GM18511 (cell line): ENCODE results near the gene MOK.

Experiments
- ATAC-seq: cut with Tn5 transposase; IDR thresholded peaks from one replicate; pipeline ENCODE4 v1.9.1; 2021; ENCODE audit warnings: mild to moderate bottlenecking, moderate library complexity; ENCODE audit not compliant: unreplicated experiment

Gene MOK

DNA sequence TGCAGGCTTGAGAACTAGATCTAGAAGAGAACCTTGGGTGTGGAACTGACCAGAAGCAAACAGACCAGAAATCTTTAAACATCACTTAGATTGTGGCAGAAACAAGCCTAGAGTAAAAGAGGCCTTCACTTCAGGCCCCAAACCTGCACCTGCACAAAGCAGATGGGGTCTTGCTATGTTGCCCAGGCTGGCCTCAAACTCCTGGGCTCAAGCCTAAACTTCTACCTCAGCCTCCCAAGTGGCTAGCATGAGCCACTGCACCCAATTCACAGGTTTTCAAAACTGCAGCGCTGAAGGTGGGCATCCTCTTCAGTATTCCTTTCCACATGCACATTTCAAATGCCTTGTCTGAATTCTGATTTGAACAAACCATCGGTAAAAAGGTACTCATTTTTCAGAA lies 19.9 kb downstream of the MOK start:
- no peak for ATAC-seq

DNA sequence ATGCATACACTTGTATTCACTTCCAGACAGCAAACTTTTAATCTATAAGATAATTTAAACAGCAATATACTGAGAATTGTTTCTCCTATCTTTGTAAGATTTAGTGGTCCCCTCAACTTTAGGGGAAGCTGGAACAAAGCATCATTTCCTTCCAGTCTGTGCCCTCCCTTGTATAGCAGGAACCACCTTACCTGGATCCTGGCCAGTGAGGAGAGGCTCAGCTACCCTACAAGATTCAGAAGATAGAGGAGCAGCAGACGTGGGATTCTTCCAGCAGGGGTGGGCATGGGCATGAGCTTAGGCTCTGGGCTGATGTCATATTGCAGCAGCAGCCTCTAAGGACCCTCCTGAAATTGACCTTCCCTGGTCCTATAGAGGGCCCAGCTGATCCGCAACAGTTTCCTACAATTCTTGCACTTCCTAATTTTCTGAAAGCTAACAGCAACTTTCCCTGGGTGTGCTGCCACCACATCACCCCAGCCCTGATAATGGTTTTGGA lies 21.3 kb downstream of the MOK start:
- ATAC-seq = no peak

DNA sequence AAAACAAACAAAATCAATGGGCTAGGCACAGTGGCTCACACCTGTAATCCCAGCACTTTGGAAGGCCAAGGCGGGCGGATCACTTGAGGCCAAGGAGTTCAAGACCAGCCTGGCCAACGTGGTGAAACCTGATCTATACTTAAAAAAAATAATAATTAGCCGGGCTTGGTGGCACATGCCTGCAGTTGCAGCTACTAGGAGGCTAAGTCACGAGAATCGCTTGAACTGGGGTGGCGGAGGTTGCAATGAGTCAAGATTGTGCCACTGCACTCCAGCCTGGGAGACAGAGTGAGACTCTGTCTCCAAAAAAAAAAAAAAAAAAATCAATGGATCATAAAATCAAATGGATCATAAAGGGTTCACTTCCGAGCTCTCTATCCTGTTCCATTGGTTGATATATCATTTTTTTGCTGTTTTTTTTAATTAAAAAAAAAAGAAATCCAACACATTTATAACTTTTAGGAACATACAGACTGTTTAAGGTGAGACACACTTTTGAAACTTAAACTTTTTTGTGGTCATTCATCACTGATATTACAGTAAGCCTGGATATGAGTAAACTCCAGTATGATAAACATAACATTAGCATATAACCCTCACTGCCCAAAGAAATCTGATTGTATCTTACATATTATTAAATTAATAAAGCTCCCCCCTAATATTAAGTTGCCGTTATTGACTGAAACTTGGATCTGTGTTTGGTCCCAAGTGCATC lies 22.1 kb downstream of the MOK start:
- ATAC-seq = no peak

DNA sequence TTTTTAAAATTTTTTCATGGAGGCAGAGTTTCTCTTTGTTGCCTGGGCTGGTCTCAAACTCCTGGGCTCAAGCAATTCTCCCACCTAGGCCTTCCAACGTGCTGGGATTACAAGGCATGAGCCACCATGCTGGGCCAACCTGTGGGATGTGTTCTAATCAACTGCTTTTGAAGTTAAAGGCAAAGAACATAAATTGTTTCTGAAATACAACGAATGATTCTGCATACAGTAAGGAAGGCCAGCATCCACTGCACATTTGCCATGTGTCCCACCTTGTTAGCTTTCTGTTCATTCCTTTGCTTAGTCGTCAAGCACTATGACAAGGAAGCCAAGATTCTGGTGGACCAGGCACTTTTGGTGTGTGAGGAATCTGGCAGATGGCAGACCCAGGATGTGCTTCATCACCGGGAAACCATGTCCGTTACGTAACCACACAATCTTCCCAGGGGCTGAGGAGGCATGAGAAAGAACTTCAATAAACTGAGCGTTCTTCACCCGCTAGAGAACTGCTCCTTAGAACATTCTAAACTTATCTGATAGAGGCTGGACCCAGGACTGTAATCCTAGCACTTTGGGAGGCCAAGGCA lies 24.5 kb downstream of the MOK start:
- ATAC-seq = no peak

DNA sequence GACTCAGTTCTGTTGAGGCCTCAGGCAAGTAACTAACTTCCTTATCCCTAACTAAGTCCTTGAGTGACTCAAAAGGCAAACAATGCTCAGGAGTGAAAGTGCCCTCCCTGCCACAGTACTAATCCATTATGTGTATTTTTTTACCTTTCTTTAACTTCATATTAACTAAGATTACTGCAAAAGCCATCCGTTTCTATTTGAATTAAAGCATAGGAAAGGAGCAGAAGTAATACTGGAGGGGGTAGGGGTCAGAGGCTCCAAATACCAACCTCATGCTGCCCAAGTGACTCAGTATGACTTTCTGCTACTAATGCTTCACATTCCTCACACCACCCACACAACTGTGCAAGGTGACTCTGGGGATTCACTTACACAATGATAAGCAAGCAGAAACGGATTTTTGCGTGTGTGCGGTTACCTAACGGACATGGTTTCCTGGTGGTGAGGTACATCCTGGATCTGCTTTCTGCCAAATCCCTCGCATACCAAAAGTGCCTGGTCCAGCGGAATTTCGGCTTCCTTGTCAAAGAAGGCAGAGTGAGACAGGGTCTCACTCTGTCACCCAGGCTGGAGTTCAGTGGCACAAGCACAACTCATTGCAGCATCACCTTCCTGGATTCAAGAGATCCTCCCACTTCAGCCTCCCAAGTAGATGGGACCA lies 25.1 kb downstream of the MOK start:
- ATAC-seq = no peak

DNA sequence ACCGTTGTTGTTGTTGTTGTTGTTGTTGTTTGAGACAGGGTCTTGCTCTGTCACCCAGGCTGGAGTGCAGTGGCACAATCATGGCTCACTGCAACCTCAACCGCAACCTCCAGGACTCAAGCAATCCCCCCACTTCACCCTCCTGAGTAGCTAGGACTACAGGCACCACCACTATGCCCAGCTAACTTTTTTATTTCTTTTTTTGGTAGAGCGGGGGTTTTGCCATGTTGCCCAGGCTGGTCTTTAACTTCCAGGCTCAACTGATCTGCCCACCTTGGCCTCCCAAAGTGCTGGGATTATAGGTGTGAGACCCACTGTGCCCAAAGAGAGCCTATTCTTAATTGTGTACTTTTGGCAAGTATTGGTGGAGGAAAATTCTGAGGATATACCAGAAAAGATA lies 25.7 kb downstream of the MOK start:
- no peak for ATAC-seq

DNA sequence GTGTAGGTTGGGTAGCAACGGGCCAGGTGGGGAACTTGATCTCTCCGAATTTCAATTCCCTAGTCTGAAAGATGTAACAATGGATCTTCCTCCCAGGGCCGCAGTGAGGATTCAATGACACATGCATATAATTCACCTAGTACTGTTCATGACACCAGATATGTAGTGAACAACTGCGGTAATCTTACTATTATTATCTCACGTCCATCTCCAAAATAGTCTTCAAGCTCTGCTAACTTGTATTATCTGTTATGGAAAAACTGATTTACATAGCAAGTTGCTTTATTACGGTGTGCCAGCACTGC lies 26.4 kb downstream of the MOK start:
- ATAC-seq = no peak

DNA sequence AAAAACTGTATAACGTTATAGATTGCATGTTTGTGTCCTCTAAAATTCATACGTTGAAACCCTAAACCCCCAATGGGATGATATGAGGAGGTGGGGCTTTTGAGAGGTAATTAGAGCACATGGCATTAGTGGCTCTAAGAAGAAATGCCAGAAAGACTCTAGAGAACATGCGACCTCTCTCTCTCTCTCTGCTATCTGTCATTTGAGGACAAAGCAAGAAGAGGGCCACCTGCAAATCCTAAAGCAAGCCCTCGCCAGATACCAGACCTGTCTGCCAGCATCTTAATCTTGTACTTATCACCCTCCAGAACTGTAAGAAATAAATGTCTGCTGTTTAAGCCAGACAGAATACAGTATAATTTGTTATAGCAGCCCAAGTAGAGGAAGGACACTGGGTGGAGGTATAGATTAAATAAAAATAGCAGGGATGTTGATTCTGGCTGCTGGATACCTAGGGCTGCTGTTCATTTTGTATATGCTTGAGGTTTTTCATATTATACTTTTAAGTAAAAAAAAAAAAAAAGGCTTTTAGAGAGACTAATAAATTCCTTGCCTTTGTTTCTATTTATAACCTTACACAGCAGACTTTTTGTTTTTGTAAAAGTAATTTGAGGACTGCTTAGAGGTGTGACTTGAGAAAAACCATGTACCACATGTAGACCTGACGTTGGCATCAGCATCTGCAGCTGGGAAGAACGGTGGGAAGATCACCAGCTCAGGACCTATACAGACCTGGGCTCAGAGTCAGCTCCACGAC lies 26.9 kb downstream of the MOK start:
- ATAC-seq = no peak

DNA sequence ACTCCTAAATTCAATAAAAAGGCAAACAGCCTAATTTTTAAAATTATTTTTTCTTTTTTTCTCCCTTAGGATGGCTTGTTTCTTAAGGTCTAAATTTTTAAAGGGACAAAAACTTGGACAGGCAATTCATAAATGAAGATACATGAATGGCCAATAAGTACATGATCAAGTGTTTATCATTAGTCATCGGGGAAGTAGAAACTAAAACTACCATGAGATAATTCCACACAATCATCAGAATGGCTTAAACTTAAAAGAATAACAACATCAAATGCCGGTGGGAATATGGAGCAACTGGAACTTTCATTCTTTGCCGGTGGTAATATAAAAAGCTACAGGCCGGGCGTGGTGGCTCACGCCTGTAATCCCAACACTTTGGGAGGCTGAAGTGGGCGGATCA lies 29.1 kb downstream of the MOK start:
- ATAC-seq = no peak

DNA sequence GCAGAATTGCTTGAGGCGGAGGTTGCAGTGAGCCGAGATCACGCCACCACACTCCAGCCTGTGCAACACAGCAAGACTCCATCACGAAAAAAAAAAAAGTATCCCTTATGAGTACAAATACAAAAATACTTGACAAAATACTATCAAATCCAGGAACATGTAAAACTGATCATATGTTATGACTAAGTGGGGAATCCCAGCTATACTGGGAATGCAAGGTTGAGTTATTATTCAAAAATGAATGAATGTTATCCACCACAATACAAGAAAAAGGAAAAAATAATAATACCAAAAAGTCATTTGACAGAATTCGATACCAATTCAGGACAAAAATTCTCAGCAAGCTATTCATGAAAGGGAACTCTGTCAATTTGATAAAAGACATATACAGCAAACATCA lies 32.6 kb downstream of the MOK start:
- ATAC-seq = no peak

DNA sequence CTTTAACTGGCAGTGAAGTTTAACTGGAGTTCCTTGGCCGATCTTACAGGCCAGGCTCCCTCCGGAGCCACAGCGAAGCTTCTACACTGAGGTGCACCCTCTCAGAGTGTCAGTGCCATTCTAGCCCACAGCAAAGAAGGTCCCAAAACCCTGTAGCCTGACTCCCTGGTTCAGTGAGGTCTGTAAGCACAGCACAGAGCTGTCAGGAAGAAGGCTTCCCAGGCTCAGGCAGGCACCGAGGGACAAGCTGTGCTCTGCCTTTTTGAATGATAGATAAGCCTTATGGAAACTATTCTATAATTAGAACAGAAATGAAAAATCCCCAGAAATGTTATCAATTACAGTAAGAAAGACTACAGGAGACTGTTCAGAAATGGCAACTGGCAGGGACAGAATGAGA lies 40.2 kb downstream of the MOK start:
- ATAC-seq = no peak

DNA sequence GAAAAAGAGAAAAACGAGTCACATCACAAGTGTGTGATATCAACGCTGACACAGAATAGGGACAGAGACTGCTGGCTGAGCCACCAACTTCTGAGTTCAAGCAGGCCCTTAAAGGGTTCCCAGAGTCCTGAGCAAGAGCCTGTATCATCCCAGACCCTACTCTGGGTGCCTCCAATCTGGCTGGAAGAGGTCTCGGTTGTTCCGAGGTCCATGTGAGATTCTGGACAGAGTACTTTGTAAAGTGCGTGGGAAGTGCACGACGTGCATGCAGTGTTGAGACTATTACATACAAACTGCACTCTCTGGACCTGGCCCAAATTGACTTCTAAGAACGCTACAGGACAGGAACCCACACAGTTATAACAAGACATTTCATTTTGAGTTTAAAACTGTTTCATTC lies 40.6 kb downstream of the MOK start:
- no peak for ATAC-seq

DNA sequence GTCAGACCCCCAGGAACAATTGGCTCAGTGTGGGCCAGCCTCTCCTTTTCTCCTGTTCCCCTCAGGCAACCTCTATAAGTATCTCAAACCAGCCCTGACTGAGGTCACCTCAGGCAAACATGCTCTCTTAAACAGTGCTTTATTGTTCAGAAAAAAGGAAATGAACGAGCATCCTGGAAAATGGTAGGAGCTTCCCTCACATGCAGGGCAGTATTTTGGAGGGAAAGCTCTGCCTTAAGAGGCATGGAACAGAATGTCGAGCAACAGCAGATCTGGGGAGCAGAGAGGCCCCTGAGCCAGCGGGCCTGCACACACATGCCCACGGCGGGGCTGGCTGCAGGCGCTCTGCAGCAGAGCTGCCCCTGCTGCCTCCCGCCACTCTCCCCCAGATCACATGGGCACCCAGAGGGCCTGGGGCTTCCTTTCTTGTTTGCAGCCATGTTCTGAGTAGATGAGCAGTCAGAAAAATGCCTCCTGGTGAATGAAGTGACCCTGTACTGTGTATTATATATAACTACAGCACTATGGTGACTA lies 42.0 kb downstream of the MOK start:
- ATAC-seq = no peak

DNA sequence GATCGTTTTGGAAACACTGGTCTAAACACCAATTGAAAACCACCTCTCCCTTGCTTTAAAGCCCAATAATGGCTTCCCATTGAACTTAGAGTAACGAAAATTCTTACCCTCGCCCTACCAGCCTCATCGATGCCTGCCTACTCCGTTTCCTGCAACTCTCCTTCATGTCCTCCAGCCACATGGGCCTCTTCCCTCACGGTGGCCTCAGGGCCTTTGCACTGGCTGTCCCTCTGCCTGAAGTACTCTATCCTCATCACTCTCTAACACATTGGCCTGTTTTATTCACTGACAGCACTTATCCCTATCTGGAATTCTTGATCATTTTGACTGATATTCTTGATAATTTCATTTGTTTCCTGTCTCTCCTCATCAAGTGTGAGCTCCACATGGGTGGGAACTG lies 46.8 kb downstream of the MOK start:
- ATAC-seq = no peak

DNA sequence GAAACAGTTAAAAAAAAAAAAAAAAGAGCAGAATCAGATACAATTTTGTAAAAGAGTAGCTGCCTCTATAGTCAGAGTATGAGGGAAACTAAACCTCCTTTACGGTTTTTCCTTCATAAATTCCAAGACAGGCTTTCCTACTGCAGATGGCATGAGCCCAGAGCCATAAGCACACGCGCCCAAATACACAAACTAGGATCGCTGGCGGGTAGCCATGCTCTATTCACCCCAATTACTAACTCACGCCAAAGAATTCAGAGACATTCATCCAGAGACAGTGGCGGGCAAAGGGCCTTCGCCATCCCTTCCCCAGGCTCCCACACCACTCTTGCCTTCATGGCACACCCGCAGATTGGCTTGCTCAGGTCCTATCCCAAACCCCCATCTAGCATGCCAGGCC lies 48.2 kb downstream of the MOK start:
- ATAC-seq = no peak

DNA sequence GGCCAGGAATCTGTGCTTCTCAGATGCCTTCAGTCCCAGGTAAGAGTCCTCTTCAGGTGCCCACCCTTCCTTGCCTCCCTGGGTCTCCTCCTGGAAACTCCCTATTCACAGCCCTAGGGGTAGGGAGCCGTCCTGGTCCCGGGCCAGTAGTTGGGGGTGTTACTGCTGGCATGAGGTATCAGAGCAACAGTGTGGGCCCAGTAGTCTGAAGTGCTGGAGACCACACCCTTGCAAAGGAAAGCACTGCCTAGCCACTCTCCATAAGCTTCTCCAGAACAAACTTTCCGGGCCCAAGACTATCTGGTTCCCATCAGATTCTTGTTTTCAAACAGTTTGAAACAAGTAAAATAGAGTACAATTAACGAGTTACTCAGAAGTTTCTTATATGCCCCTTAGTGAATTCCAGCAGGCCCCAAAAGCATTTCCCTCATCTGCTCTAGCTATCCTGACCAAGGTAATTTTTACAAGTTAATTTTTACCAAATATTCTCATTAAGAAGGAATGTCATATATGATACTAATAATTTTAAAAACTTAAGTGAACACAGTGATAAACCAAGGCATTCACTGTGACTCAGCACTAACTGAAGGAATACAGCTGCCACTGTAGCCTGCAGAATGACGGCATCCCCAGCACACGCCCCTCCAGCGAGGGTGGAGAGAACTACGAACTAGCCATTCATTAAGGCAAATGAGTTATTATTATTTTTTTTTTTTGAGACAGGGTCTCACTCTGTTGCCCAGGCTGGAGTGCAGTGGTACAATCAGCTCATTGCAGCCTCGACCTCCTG lies 49.4 kb downstream of the MOK start:
- ATAC-seq = no peak

DNA sequence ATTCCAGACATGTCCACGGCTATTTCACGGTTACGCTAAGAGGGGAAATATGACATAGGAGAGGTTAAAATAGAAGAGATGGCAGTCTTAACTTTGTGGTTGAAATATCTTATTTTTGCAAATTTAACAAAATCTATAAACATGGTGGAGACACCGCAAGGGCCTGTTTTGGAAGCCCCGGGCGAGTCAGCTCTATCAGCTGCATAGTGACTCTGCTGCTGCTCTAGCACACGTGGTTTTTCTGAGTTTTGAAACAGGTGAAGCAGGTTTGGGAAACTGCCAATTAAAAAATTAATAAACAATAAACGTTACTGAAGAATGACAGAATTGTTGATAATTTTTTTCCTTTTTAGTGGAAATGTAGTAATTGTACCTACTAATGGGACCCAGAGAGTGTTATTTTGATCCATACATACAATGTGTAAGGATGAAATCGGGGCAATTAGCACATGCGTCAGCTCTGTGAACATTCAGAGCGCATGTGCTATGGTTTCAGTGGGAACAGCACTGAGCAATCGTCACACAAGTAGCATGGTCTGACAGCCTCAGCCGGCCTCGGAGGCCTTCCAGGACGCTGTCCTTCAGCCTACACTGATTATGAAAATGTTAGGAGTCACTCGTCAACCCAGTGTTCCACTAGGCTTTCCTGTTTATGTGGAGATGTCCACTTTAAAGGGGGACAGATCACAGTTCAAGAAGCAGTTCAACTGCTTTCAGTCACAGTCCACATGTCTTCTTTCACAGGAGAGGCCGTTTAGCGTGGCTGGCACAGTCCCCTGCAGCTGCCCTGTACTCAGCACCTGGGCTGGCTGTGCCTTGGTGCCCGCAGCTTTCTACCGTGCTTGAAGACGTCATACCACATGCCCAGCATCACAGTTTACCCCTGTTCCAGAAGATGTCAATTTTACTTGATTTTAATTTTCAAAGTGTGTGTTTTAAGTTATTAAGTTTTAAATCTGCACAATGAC lies 51.8 kb downstream of the MOK start:
- ATAC-seq = no peak

DNA sequence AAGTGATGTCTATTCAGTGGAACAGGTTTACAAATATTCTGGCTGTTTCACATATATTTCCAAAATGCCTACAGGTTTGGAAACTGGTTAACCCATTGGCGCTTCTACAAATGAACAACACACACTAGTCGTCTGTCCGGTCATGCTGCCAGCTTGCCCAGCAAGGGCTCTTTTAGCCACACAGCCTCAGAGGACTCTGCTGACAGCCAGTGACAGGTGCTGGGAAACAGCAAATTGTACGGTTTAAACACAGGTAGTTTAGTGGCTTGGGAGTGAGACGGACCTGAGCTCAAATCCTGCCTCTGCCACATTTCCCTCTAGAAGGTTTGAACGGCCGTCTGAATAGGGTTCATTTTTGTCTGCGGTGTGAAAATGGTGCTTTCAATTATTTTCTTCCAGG lies 53.8 kb downstream of the MOK start:
- no peak for ATAC-seq

DNA sequence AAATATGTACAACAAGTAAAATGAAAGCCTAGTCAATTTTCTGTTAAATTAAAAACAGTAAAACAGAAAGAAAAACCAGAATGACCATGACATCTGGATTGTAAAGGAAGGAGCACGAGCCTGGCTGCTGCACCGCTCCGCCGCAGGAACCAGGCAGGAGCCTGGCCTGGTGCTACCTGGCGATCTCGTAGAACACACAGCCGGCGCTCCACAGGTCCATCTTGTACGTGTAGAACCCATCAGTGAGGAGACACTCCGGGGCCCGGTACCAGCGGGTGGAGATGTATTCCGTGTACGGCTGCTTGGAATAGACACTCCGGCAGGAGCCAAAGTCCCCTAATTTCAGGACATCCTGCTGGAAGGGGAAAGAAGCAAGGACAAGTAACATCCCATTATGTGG lies 54.3 kb downstream of the MOK start:
- no peak for ATAC-seq

DNA sequence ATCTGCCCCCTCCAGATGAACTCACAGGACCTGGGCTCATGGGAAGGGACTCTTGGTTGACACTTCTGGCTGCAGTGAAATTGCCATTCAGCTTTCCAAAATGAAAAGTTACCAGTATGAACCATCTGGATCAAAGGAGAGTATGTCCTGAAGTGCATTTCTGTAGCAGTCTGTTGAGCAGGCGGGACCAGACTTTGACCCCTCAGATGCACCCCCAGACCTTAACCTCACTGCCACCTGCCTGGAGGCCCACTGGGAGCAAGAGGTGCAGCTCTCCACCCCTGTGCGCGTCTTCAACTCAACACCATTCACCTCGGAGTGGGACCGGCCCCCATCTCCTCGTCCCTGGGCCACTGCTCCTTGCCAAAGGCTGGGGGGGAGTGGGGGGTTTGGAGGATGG lies 55.0 kb downstream of the MOK start:
- ATAC-seq = no peak
